ENCODE measurements around the gene TMEM234.
A peak's percentile ranks its signal among the peaks of the same experiment; 100 is the strongest.

Gene TMEM234

GRCh38 chr1:32240140-32240951 lies 18.2 kb upstream of the TMEM234 start:
- in situ Hi-C loops (cut with HindIII; ENCODE audit: low pct_ligation_motif_present, low sequenced_read_pairs): no loop called here
- DNase-seq: no peak
- Histone ChIP-seq H3K4me3 (ENCODE audit: low read depth, low read length) (peak overlapping the region; percentile 65), H3K36me3 (replicated peaks) (no peaks in the 10 kb centered on the region), H3K27ac (no peak overlapping the region), H3K27me3 (replicated peaks) (no peaks in the 10 kb centered on the region)
- TF ChIP-seq CTCF (IDR thresholded peaks at IDR 0.05; ENCODE audit: low read depth, low read length, missing control alignments): peak; percentile 40

- no peak for DNase-seq
- H3K27me3 ChIP-seq (replicated peaks): no peaks in the 10 kb centered on the region
- TF ChIP-seq CTCF (IDR thresholded peaks at IDR 0.05; ENCODE audit: low read depth, low read length, missing control alignments): no peak
- no peaks in the 10 kb centered on the region for H3K36me3 ChIP-seq (replicated peaks)
- H3K4me3 ChIP-seq (ENCODE audit: low read depth, low read length): peak overlapping the region; percentile 65
- H3K27ac ChIP-seq: no peak overlapping the region
- in situ Hi-C loops (cut with HindIII; ENCODE audit: low pct_ligation_motif_present, low sequenced_read_pairs): no loop called here
Observed at GRCh38 chr1:32239790-32240139, 17.6 kb upstream of the TMEM234 start.

GRCh38 chr1:32239337-32239736 lies 17.2 kb upstream of the TMEM234 start:
- no peaks in the 10 kb centered on the region for H3K36me3 ChIP-seq (replicated peaks)
- in situ Hi-C loops (cut with HindIII; ENCODE audit: low pct_ligation_motif_present, low sequenced_read_pairs): no loop called here
- DNase-seq: no peak
- no peak for TF ChIP-seq CTCF (IDR thresholded peaks at IDR 0.05; ENCODE audit: low read depth, low read length, missing control alignments)
- H3K27ac ChIP-seq: no peak overlapping the region
- no peak overlapping the region for H3K4me3 ChIP-seq (ENCODE audit: low read depth, low read length)
- no peaks in the 10 kb centered on the region for H3K27me3 ChIP-seq (replicated peaks)

DNA sequence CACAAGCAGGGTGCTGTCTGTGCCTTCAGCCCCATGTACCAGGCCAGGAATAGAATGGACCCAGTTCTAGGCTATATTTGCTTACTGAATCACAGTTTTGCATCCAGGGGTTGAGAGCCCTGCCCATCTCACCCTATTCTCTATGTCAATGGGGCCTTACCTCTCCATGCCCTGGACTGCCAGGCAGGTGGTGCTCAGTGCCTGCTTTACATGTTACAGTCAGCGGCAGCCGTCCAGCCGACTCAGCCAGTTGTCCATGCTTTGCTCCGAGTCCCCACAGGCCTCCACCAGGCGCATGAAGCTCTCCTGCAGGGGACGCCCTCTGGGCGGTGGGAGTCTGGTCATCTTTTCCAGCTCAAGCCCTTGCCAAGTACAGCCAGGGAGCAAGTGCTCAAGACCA lies 12.6 kb upstream of the TMEM234 start:
- Histone ChIP-seq H3K27ac (no peak overlapping the region), H3K4me3 (ENCODE audit: low read depth, low read length) (no peak overlapping the region), H3K27me3 (replicated peaks) (no peaks in the 10 kb centered on the region), H3K36me3 (replicated peaks) (peaks cover 21% of the 10 kb centered on the region)
- no peak for TF ChIP-seq CTCF (IDR thresholded peaks at IDR 0.05; ENCODE audit: low read depth, low read length, missing control alignments)
- in situ Hi-C loops (cut with HindIII; ENCODE audit: low pct_ligation_motif_present, low sequenced_read_pairs): no loop called here
- DNase-seq: no peak

- H3K27ac ChIP-seq: no peak overlapping the region
- TF ChIP-seq CTCF (IDR thresholded peaks at IDR 0.05; ENCODE audit: low read depth, low read length, missing control alignments): no peak
- no peak for DNase-seq
Observed at GRCh38 chr1:32232558-32233304, 10.6 kb upstream of the TMEM234 start.

More at GRCh38 chr1:32232558-32233304, 10.6 kb upstream of the TMEM234 start:
- Histone ChIP-seq H3K27me3 (replicated peaks) (no peaks in the 10 kb centered on the region), H3K36me3 (replicated peaks) (peaks cover 40% of the 10 kb centered on the region), H3K4me3 (ENCODE audit: low read depth, low read length) (no peak overlapping the region)
- in situ Hi-C loops (cut with HindIII; ENCODE audit: low pct_ligation_motif_present, low sequenced_read_pairs): no loop called here
